IMR-90 (cell line): ENCODE measurements around the gene ZNF398. TPM values are rescaled to one million over a fixed set of nuclear protein-coding genes. Genes with fewer than 3 reads are reported as not detected.

ENCODE experiments used
- ATAC-seq: fragments of 200-7000 bp; cut with Tn5 transposase; 2 replicates; pipeline ENCODE4 v1.9.1; 2020; ENCODE audit warnings: low read depth, mild to moderate bottlenecking, moderate library complexity
- BruUV-seq: library from RNA; stranded (reverse); fragments of 400-500 nt; replicated peaks from 2 replicates; lab custom pipeline; 2021; lab: Mats Ljungman, UMichigan
- CTCF ChIA-PET: fragments of 300-600 bp; formaldehyde crosslinking; extraction: SDS; loops from one replicate; lab custom pipeline; 2021; ENCODE audit warnings: antibody characterized with exemption; lab: Yijun Ruan, JAX
- POLR2A ChIA-PET: fragments of 300-600 bp; sonication (Branson Sonifier 250); formaldehyde crosslinking; loops from one replicate; lab custom pipeline; 2022; ENCODE audit warnings: antibody characterized with exemption; ENCODE audit not compliant: unreplicated experiment; lab: Charles Lee
- DNase-seq: peaks from one replicate; pipeline ENCODE4 v3.0.0; 2013
- H2AFZ ChIP-seq: replicated peaks from 2 replicates; pipeline ENCODE3; 2013; ENCODE audit warnings: low read length, mild to moderate bottlenecking; ENCODE audit not compliant: poor library complexity
- H2AK5ac ChIP-seq: 2 replicates; pipeline ENCODE4 v1.6.1; 2013; ENCODE audit warnings: low read depth, low read length, inconsistent platforms
- H2AK9ac ChIP-seq: replicated peaks from 2 replicates; pipeline ENCODE3; 2013; ENCODE audit warnings: mild to moderate bottlenecking, low read depth, low read length, moderate library complexity; ENCODE audit not compliant: poor library complexity
- H2BK120ac ChIP-seq: 2 replicates; pipeline ENCODE4 v1.6.1; 2013; ENCODE audit warnings: low read depth, low read length, inconsistent platforms
- H2BK15ac ChIP-seq: 3 replicates; pipeline ENCODE4 v1.6.1; 2013; ENCODE audit warnings: low read depth, low read length, inconsistent platforms
- H2BK20ac ChIP-seq: 2 replicates; pipeline ENCODE4 v1.6.1; 2013; ENCODE audit warnings: low read depth, mild to moderate bottlenecking, inconsistent platforms, low read length, moderate library complexity
- H2BK5ac ChIP-seq: 2 replicates; pipeline ENCODE4 v1.6.1; 2013; ENCODE audit warnings: mild to moderate bottlenecking, low read depth, low read length, inconsistent platforms; ENCODE audit not compliant: poor library complexity, severe bottlenecking
- H3K14ac ChIP-seq: replicated peaks from 2 replicates; pipeline ENCODE4 v1.6.1; 2013; ENCODE audit warnings: low read depth, low read length, inconsistent platforms
- H3K18ac ChIP-seq: 2 replicates; pipeline ENCODE4 v1.6.1; 2013; ENCODE audit warnings: low read depth, low read length, control low read depth
- H3K23ac ChIP-seq: 2 replicates; pipeline ENCODE4 v1.6.1; 2013; ENCODE audit warnings: low read depth, low read length, inconsistent platforms
- H3K27ac ChIP-seq: 2 replicates; pipeline ENCODE4 v1.5.1; 2013; ENCODE audit warnings: mild to moderate bottlenecking, control low read depth, low read length; ENCODE audit not compliant: insufficient read depth
- H3K27me3 ChIP-seq: 2 replicates; pipeline ENCODE4 v1.6.1; 2013; ENCODE audit warnings: low read length; ENCODE audit not compliant: control insufficient read depth, insufficient read depth
- H3K36me3 ChIP-seq: 2 replicates; pipeline ENCODE4 v1.6.1; 2013; ENCODE audit warnings: low read length, mixed read lengths; ENCODE audit not compliant: control insufficient read depth, insufficient read depth
- H3K4ac ChIP-seq: 2 replicates; pipeline ENCODE4 v1.6.1; 2013; ENCODE audit warnings: low read depth, low read length, inconsistent platforms
- H3K4me1 ChIP-seq: 2 replicates; pipeline ENCODE4 v1.6.1; 2013; ENCODE audit warnings: low read length, mixed read lengths; ENCODE audit not compliant: control insufficient read depth, insufficient read depth
- H3K4me2 ChIP-seq: 2 replicates; pipeline ENCODE4 v1.6.1; 2013; ENCODE audit warnings: low read depth, mild to moderate bottlenecking, control low read depth, low read length, moderate library complexity
- H3K4me3 ChIP-seq: 2 replicates; pipeline ENCODE4 v1.5.1; 2013; ENCODE audit warnings: low read depth, mild to moderate bottlenecking, control low read depth, low read length, moderate library complexity; ENCODE audit not compliant: insufficient read depth
- H3K56ac ChIP-seq: 2 replicates; pipeline ENCODE4 v1.6.1; 2013; ENCODE audit warnings: low read length, inconsistent platforms; ENCODE audit not compliant: insufficient read depth; ENCODE audit errors: extremely low read depth
- H3K79me1 ChIP-seq, 2 experiments: 2 replicates each; pipeline ENCODE4 v1.6.1; 2013; ENCODE audit warnings: low read length in 2 of 2, inconsistent platforms in 1 of 2, low read depth in 1 of 2
- H3K9ac ChIP-seq: 2 replicates; pipeline ENCODE4 v1.6.1; 2013; ENCODE audit warnings: low read depth, low read length, control low read depth
- H3K9me1 ChIP-seq: 2 replicates; pipeline ENCODE4 v1.6.1; 2013; ENCODE audit warnings: low read length, inconsistent platforms; ENCODE audit not compliant: insufficient read depth
- H3K9me3 ChIP-seq: 2 replicates; pipeline ENCODE4 v1.6.1; 2013; ENCODE audit warnings: low read length; ENCODE audit not compliant: control insufficient read depth, insufficient read depth
- H4K20me1 ChIP-seq: 2 replicates; pipeline ENCODE4 v1.6.1; 2013; ENCODE audit warnings: low read length, inconsistent platforms; ENCODE audit not compliant: insufficient read depth
- H4K5ac ChIP-seq: 2 replicates; pipeline ENCODE4 v1.6.1; 2013; ENCODE audit warnings: mild to moderate bottlenecking, low read depth, low read length, control low read depth
- H4K8ac ChIP-seq, 2 experiments: 2 replicates each; pipeline ENCODE4 v1.6.1; 2013; ENCODE audit warnings: low read depth in 2 of 2, low read length in 2 of 2, control low read depth in 1 of 2, inconsistent platforms in 1 of 2
- H4K91ac ChIP-seq: 2 replicates; pipeline ENCODE4 v1.6.1; 2013; ENCODE audit warnings: low read depth, low read length, inconsistent platforms; ENCODE audit not compliant: insufficient read depth
- BHLHE40 ChIP-seq: fragments of 150-350 bp; IDR thresholded peaks from 2 replicates; pipeline ENCODE4 v1.6.1; 2016; ENCODE audit warnings: mild to moderate bottlenecking, low read depth, low read length
- CEBPB ChIP-seq: IDR thresholded peaks from 2 replicates; pipeline ENCODE4 v1.6.1; 2012; ENCODE audit warnings: low read depth, low read length, improper control_type of control experiment
- CHD1 ChIP-seq: IDR thresholded peaks from 2 replicates; pipeline ENCODE4 v1.6.1; 2012; ENCODE audit warnings: low read depth, low read length, improper control_type of control experiment
- ELK1 ChIP-seq: fragments of 150-350 bp; IDR thresholded peaks from 2 replicates; pipeline ENCODE4 v1.6.1; 2016; ENCODE audit warnings: low read depth, mild to moderate bottlenecking, low read length, moderate library complexity, borderline replicate concordance
- FOS ChIP-seq: fragments of 150-350 bp; IDR thresholded peaks from 2 replicates; pipeline ENCODE4 v1.6.1; 2016; ENCODE audit warnings: low read depth, low read length
- MAFK ChIP-seq: IDR thresholded peaks from 2 replicates; pipeline ENCODE4 v1.6.1; 2012; ENCODE audit warnings: low read depth, low read length, improper control_type of control experiment
- MAZ ChIP-seq: IDR thresholded peaks from 2 replicates; pipeline ENCODE4 v1.6.1; 2012; ENCODE audit warnings: low read depth, mild to moderate bottlenecking, low read length, improper control_type of control experiment, moderate library complexity, borderline replicate concordance
- MXI1 ChIP-seq: IDR thresholded peaks from 2 replicates; pipeline ENCODE4 v1.6.1; 2012; ENCODE audit warnings: low read depth, mild to moderate bottlenecking, low read length, moderate library complexity, borderline replicate concordance
- NFE2L2 ChIP-seq: fragments of 150-350 bp; IDR thresholded peaks from 2 replicates; pipeline ENCODE4 v1.6.1; 2016; ENCODE audit warnings: low read depth, mild to moderate bottlenecking, low read length
- POLR2A ChIP-seq: IDR thresholded peaks from 2 replicates; pipeline ENCODE4 v1.6.1; 2012; ENCODE audit warnings: mild to moderate bottlenecking, low read depth, low read length
- RAD21 ChIP-seq: IDR thresholded peaks from 2 replicates; pipeline ENCODE4 v1.6.1; 2012; ENCODE audit warnings: low read length, improper control_type of control experiment
- RCOR1 ChIP-seq: IDR thresholded peaks from 2 replicates; pipeline ENCODE4 v1.6.1; 2012; ENCODE audit warnings: mild to moderate bottlenecking, low read length, improper control_type of control experiment; ENCODE audit not compliant: insufficient replicate concordance
- RFX5 ChIP-seq: IDR thresholded peaks from 2 replicates; pipeline ENCODE4 v1.8.0; 2012; ENCODE audit warnings: low read depth, mild to moderate bottlenecking, low read length, moderate library complexity
- SMC3 ChIP-seq: fragments of 150-350 bp; IDR thresholded peaks from 2 replicates; pipeline ENCODE4 v1.6.1; 2016; ENCODE audit warnings: low read depth, mild to moderate bottlenecking, antibody characterized with exemption, low read length, moderate library complexity
- USF2 ChIP-seq: fragments of 150-350 bp; IDR thresholded peaks from 2 replicates; pipeline ENCODE4 v1.6.1; 2017; ENCODE audit warnings: mild to moderate bottlenecking, antibody characterized with exemption, low read length, low read depth
- WGBS, 2 experiments: methylation state at CpG; one replicate each; pipeline versions ENCODE4 v1.1.5 to v1.1.7; 2013; ENCODE audit warnings: missing lambda C conversion rate in 2 of 2; ENCODE audit not compliant: insufficient read length in 1 of 2; ENCODE audit errors: extremely low coverage in 2 of 2; 5-methylcytosine and 5-hydroxymethylcytosine counted together
- dilution Hi-C: fragments of 300-500 bp; cut with HindIII; formaldehyde crosslinking; loops from one replicate; pipeline ENCODE4 v1.14.3; 2018; ENCODE audit warnings: low sequenced_read_pairs; ENCODE audit not compliant: unreplicated experiment
- in situ Hi-C: fragments of 300-500 bp; cut with MboI; formaldehyde crosslinking; loops from 3 replicates; pipeline ENCODE4 v1.14.3; 2019; ENCODE audit warnings: low sequenced_read_pairs, inconsistent platforms, mixed read lengths
- intact Hi-C: fragments of 100-400 bp; cut with micrococcal nuclease; formaldehyde crosslinking; loops from 2 replicates; pipeline ENCODE4 v1.10.0; 2022
- polyA plus RNA-seq, 3 experiments: library from polyadenylated mRNA; depleted of rRNA; stranded (reverse); fragments of >200 nt; gene quantifications; 2 replicates each; pipeline ENCODE4 v1.2.3, GENCODE V29; 2012; ENCODE audit warnings: low replicate concordance in 1 of 3
- total RNA-seq: library from RNA; depleted of rRNA; stranded (reverse); fragments of >200 nt; gene quantifications from 2 replicates; pipeline ENCODE4 v1.2.3, GENCODE V29; 2012
- TF ChIP-seq, protein P1 (sequence below): conservative IDR thresholded peaks from 2 replicates; pipeline ENCODE4 v1.5.1; 2012; ENCODE audit warnings: mild to moderate bottlenecking, low read depth, low read length, improper control_type of control experiment

ZNF398 gene
- total and polyA plus RNA-seq, 2 of the 4 experiments (the other 2 are of a cell fraction), result 5.7 to 7.9 TPM

DNA sequence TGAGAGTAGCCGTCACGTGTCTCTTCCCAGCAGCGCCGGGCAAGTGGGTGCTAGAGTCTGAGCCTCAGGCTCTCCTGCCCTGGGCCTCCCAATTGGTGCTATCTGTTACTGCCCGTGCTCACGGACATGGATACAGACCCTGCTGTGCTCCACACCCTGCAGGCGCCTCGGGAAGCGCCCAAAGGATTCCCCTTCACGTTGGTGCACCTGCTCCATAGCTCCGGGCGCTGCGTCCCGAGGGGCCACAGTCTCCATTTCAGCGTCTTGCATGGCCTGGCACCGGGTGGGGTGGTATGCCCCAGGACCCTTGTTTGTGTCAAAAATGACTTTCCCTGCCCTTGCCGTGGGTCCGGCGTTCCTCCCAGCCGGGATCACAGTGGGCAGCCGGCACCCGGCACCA, 78.4 kb downstream of the ZNF398 start:
- no peak overlapping the region for H3K4ac ChIP-seq
- H4K5ac ChIP-seq, result no peak overlapping the region
- no peak overlapping the region for H3K14ac ChIP-seq
- H3K9ac ChIP-seq, result no peak overlapping the region
- no peaks in the 10 kb centered on the region; a peak in 1 of 4 replicates for H3K79me1 ChIP-seq
- H3K4me1 ChIP-seq, result no peaks in the 10 kb centered on the region
- no peak overlapping the region for H3K23ac ChIP-seq
- dilution Hi-C loops (no loop called here), in situ Hi-C loops (no loop called here), intact Hi-C loops (no loop called here)
- no peak overlapping the region for H4K91ac ChIP-seq
- no peak overlapping the region for H3K18ac ChIP-seq
- no peak overlapping the region for H2BK5ac ChIP-seq
- H2BK20ac ChIP-seq, result no peak overlapping the region
- H3K27me3 ChIP-seq, result no peaks in the 10 kb centered on the region
- H4K20me1 ChIP-seq, result no peaks in the 10 kb centered on the region
- CTCF ChIA-PET, result no interaction called here
- H2AK9ac ChIP-seq, result no peak overlapping the region
- no peak for TF ChIP-seq BHLHE40
- TF ChIP-seq RFX5, result no peak
- no peak for TF ChIP-seq POLR2A
- no peak for TF ChIP-seq MXI1
- no peak for TF ChIP-seq CEBPB
- TF ChIP-seq ELK1, result no peak
- no peak for TF ChIP-seq CHD1
- no peak for TF ChIP-seq RCOR1
- no peak for TF ChIP-seq MAFK
- TF ChIP-seq MAZ, result no peak
- TF ChIP-seq NFE2L2, result no peak
- TF ChIP-seq, protein P1, sequence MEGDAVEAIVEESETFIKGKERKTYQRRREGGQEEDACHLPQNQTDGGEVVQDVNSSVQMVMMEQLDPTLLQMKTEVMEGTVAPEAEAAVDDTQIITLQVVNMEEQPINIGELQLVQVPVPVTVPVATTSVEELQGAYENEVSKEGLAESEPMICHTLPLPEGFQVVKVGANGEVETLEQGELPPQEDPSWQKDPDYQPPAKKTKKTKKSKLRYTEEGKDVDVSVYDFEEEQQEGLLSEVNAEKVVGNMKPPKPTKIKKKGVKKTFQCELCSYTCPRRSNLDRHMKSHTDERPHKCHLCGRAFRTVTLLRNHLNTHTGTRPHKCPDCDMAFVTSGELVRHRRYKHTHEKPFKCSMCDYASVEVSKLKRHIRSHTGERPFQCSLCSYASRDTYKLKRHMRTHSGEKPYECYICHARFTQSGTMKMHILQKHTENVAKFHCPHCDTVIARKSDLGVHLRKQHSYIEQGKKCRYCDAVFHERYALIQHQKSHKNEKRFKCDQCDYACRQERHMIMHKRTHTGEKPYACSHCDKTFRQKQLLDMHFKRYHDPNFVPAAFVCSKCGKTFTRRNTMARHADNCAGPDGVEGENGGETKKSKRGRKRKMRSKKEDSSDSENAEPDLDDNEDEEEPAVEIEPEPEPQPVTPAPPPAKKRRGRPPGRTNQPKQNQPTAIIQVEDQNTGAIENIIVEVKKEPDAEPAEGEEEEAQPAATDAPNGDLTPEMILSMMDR, result no peak
- no peak for TF ChIP-seq SMC3
- TF ChIP-seq RAD21, result no peak
- TF ChIP-seq USF2, result no peak
- TF ChIP-seq FOS, result no peak
- H3K36me3 ChIP-seq, result peaks cover 31% of the 10 kb centered on the region
- DNase-seq (no peak), ATAC-seq (no peak)
- H2BK15ac ChIP-seq, result no peak overlapping the region
- no peak overlapping the region for H3K56ac ChIP-seq
- H3K4me2 ChIP-seq, result no peak overlapping the region
- H2BK120ac ChIP-seq, result no peak overlapping the region
- no peak overlapping the region for H3K4me3 ChIP-seq
- WGBS, 2 experiments, result 96% methylated on average over 14 of the region's 22 CpGs; no CpG with 5 or more reads in 1 of the 2 experiments
- no peaks in the 10 kb centered on the region for H3K9me3 ChIP-seq
- H2AK5ac ChIP-seq, result no peak overlapping the region
- no peak overlapping the region for H3K27ac ChIP-seq
- POLR2A ChIA-PET, result no interaction called here
- H4K8ac ChIP-seq, result no peak overlapping the region
- BruUV-seq, result no TSS peak
- no peak overlapping the region for H2AFZ ChIP-seq
- H3K9me1 ChIP-seq, result no peaks in the 10 kb centered on the region
